Epidermal melanocyte (primary cell): ENCODE data around the gene KCNT2.
A peak's percentile ranks its signal among the peaks of the same experiment; 100 is the strongest.

ENCODE experiments used
- DNase-seq: peaks from one replicate; pipeline ENCODE4 v3.0.0; 2011; ENCODE audit warnings: low spot score; ENCODE audit not compliant: insufficient read length

The KCNT2 gene

GRCh38 chr1:196401452-196401833 lies 206.8 kb downstream of the KCNT2 start:
- no peak for DNase-seq

DNA sequence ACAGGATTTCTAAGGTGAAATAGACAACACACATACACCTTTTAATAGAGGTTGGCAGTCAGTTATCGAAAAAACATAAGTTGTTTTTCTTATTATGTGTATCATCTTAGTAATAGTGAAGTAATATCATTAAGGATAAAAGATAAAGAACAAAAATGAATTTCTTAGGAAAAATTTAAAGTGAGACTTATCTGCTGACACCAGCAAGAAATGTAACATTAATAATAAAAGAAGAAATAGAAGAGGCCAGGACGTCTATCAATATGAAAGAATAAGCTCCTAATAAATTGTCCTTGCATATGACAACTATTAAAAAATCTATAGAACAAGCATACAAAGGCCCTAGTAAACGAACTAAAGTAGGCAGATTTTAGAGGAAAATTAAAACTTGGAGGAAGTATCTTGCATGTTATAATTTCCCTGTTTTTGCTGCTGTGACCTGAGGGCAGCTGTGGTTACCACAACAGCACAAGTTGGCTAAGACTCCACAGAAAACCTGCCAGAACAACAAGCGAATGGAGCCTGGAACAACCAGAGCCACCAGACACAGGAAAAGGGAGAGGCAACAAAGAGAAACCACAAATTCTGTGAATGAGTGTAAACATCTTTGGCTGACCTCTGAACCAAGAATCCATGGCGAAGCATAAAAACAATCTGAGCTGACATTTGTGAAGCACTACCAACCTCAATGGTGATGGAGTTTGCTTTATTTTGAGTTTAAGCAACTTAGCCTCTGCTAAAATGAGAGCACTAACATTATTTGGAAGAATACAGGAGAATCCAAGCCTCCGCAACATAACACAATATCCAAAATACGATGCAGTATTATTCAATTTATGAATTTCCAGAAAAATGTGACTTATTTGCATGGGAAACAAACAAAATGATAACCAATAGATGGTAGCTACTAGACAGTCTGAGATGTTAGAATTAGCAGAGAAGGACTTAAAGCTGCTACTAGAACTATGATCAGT lies 207.5 kb downstream of the KCNT2 start:
- DNase-seq = peak; percentile 22

DNA sequence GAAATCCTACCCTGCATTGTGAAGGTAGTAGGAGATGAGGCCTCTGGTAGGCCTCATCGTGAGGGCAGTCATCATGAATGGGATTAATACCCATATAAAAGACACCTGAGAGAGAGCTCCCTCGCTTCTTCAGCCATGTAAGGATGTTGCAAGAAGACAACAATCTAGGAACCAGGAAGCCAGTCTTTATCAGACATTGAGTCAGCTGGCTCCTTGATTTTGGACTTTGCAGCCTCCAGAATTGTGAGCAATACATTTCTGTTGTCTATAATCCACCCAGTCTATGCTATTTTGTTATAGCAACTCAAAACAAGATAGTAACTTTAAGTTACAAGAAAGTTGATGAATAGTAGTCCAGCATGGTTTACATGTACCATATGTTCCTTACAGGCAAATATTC lies 208.5 kb downstream of the KCNT2 start:
- no peak for DNase-seq

DNA sequence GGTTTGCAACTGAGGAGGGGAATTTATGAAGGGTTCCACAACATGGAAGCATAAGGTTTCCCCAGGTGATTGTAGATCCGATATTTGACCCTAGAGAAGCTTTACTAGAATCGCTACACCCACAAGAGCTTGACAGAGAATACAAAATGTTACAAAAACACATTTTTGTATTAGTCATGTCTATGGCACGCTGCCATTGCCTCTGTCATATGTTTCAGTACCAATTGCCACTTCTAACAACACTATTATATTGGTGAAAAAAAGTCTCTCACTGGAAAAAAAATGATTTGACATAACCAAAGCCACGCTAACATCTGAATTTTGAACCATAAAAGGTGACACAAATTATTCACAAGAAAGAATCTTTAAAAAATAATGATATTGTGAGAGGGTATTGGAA lies 214.5 kb downstream of the KCNT2 start:
- DNase-seq = no peak

GRCh38 chr1:196393282-196393681 lies 215.0 kb downstream of the KCNT2 start:
- no peak for DNase-seq

- DNase-seq = no peak
Measured at GRCh38 chr1:196387766-196388165, 220.5 kb downstream of the KCNT2 start.

- no peak for DNase-seq
Measured at GRCh38 chr1:196385109-196385508, 223.1 kb downstream of the KCNT2 start.

GRCh38 chr1:196382383-196382782 lies 225.9 kb downstream of the KCNT2 start:
- no peak for DNase-seq

DNA sequence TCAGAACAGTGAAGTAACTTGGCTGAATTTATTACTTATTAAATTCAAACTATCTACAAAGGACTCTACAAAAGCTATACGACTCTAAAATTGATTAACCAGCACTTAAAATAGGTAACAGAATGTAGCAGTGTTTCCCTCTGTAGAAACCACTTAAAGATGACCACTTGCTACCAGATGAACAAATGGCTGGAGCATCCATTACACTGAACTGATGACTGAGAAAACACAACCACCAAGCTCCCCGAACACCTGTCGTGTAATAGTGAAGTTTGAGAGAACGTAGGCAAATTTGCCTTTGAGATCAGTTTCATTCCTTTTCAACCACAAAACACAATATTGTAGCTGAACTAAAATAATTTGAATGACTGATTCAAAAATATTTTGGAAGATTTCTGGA lies 226.7 kb downstream of the KCNT2 start:
- no peak for DNase-seq

DNA sequence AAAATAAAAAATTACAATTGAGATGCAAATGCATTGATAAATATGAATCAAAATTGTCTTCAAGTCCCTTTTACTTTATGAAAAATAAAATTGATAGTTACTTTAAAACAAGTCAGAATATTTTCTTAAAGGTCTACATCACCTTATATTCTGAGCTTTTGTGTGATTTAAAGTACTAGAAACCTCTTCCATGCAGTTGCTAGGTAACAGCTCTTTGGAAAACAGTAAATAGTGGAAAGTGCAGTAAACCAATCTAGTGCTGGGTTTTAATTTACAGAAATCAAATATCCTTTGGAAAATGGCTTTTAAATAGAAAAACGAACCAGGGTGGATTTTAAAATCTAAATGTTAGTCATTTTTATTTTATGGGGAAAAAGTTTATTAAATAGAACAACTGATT lies 227.9 kb downstream of the KCNT2 start:
- no peak for DNase-seq

DNA sequence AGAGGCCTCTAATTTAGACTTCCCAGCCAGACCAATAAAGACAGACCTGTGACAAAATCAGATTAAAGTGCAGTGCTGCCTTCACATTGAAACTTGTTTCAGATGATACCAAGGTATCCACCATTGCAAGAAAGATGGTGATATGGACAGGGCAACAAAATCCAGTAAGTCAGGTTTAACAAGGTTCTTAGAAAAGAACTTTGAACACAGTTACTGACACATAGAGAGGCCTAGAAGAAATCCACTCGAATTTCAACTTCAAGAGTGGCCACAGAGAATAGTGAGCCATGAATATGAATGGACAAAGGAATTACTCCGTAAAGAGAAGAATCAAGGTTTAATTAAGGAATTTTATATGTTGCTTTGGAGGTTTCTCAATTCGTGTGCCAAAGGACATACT lies 230.4 kb downstream of the KCNT2 start:
- DNase-seq = no peak

DNA sequence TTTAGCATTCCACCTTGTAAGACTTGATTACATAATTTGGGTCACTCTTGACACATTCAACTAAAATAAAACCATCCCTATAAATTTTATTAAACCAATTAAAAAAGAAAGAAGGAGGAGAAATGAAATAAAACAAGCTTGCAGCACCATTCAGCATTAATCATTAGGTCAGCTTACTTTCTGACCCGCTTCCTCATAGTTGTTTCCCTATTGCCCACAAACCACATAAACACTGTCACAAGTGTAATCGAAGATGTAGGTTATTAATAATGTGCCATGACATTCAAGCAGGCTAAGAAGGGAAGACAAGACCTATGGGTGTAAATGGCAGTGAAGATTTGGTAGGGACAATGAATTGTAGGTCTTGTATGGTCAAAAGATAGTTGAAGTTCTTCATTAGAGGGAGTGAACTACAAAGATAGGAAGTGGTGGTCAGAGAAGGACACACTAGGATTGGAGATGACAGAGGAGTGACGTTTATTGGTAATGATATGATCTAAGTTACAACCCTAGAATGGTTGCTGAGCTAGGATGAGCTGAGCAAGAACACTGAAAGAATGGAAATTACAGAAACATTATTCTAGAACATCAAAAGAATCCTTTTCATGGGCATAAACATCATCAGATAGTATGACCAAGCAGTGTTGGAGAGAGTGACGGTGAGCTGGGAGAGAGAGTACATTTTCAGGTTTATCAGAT lies 231.5 kb downstream of the KCNT2 start:
- no peak for DNase-seq

DNA sequence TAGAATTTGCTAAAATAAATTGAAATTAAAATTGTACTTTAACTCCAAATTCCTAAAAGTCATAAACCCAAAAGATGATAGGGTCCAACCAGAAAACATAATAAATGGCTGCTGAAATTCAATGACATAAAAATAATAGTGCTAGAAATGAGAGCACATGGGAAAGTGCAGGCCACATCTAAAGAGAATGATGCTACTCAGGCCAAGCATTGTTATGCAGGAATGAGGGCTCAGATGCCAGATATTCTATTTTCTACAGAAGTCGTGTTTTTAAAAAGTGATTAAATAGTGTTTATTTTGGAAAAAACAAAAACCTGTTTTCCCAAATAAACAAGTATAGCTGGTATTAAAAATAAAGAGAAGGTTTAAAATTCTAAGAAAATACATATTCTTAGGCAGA lies 234.4 kb downstream of the KCNT2 start:
- no peak for DNase-seq

GRCh38 chr1:196372896-196373536 lies 235.2 kb downstream of the KCNT2 start:
- DNase-seq = peak; percentile 24

DNA sequence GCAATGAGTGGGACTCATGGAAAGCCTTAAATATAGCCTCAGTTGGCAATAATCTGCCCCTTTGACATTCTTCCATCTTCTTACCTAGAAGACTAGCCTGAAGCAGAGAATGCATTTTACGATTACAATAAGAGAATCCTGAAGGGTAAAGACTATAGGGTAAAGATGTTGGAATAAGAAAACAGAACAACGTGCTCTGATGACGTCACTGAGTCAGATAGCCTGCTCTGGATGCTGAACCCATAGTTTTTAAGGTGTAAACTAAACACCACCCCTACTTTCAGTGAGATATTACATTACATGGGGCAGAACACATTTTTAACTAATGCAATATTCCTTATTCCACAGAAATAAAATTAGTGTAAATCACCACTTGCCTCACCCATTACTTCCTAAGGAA lies 240.4 kb downstream of the KCNT2 start:
- no peak for DNase-seq

DNA sequence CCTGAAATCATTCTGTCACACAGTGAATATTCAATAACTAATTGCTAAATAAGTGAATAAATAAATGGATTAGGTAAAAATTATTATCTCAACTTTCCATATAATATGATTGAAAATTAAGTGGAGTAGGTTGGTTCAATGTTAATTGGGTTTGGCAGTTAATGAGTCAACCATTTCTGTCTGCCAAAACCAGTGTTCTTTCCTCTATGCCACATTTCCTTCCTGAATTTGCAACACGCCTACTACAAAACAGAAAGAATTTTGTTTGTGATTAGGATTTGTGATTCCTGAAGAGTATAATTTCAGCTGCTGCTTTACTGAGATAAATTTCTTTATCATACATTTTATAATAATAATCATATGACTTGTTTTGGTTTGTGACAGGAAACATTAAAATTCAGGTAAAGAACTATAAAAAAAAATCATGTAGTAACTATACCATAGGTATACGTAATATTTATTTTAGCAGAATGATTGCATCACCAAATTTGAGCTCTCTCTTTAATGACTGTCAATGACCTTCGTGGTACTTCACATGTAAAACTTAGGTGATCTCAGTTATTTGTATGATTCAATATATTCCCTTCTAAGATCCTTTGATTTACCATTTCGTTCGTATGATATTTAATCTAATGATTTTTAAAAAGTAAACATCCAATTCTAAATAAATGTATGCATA lies 241.3 kb downstream of the KCNT2 start:
- DNase-seq = no peak

- DNase-seq = no peak
Measured at GRCh38 chr1:196361112-196361714, 247.0 kb downstream of the KCNT2 start.

- no peak for DNase-seq
Measured at GRCh38 chr1:196357913-196358312, 250.3 kb downstream of the KCNT2 start.

- DNase-seq = no peak
Measured at GRCh38 chr1:196355206-196355786, 252.9 kb downstream of the KCNT2 start.

GRCh38 chr1:196344453-196344852 lies 263.8 kb downstream of the KCNT2 start:
- DNase-seq = no peak

GRCh38 chr1:196324345-196324744 lies 283.9 kb downstream of the KCNT2 start:
- no peak for DNase-seq
